GM21360 (cell line): ENCODE measurements around the gene EDN2.

Experiments used
- ATAC-seq: cut with Tn5 transposase; IDR thresholded peaks from one replicate; pipeline ENCODE4 v1.9.1; 2021; ENCODE audit warnings: mild to moderate bottlenecking, moderate library complexity; ENCODE audit not compliant: unreplicated experiment

Gene EDN2

GRCh38 chr1:41484402-41485241 is at the start of gene EDN2:
EDN2 (minus strand) TSS chr1:41484683; CDS start chr1:41484601, 82 bp downstream.
- ATAC-seq, result no peak

GRCh38 chr1:41533731-41534080 is 49.2 kb upstream of the EDN2 start:
- ATAC-seq, result no peak

GRCh38 chr1:41533016-41533730 is 48.7 kb upstream of the EDN2 start:
- ATAC-seq, result no peak

- ATAC-seq, result no peak
Measured at GRCh38 chr1:41532206-41532975, 47.9 kb upstream of the EDN2 start.

- no peak for ATAC-seq
Measured at GRCh38 chr1:41530411-41530810, 45.9 kb upstream of the EDN2 start.

GRCh38 chr1:41529621-41530395 is 45.3 kb upstream of the EDN2 start:
- no peak for ATAC-seq

- ATAC-seq, result no peak
Measured at GRCh38 chr1:41528726-41529605, 44.5 kb upstream of the EDN2 start.

- ATAC-seq, result no peak
Measured at GRCh38 chr1:41528106-41528505, 43.6 kb upstream of the EDN2 start.

- no peak for ATAC-seq
Measured at GRCh38 chr1:41526956-41527561, 42.6 kb upstream of the EDN2 start.

GRCh38 chr1:41525891-41526587 is 41.6 kb upstream of the EDN2 start:
- ATAC-seq, result no peak

- no peak for ATAC-seq
Measured at GRCh38 chr1:41524676-41525675, 40.5 kb upstream of the EDN2 start.

GRCh38 chr1:41523949-41524675 is 39.6 kb upstream of the EDN2 start:
- no peak for ATAC-seq

GRCh38 chr1:41523071-41523470 is 38.6 kb upstream of the EDN2 start:
- ATAC-seq, result no peak

GRCh38 chr1:41521766-41522165 is 37.3 kb upstream of the EDN2 start:
- no peak for ATAC-seq

GRCh38 chr1:41520951-41521752 is 36.7 kb upstream of the EDN2 start:
- ATAC-seq, result no peak

GRCh38 chr1:41519667-41520066 is 35.2 kb upstream of the EDN2 start:
- no peak for ATAC-seq
